ENCODE results near the gene LGR5. TPM values are rescaled to one million over a fixed set of nuclear protein-coding genes. Genes with fewer than 3 reads are reported as not detected.

Gene LGR5
- total RNA-seq, 1 experiment from 2014 or later = not detected

DNA sequence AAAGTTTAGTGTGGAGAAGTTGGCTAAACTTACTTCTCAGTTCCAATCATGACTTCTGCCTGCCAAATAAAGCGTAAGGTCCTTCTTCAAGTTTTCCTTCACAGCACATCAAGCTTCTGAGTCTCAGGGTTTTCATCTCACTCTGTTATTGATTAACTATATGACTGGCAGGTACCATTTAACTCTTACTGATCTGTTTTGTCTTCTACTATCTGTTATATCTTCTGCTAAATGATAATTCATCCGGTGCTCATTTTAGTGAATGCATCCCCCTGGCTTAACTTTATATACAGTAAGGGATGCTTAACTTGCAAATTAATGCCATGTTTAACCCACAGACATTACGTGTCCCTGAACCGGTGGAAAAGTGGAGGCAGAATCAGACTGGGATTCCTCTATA, 20.7 kb downstream of the LGR5 start:
- Histone ChIP-seq H3K4me2 (no peak overlapping the region), H3K79me2 (ENCODE audit: low read depth) (no peaks in the 10 kb centered on the region), H3F3A (ENCODE audit: insufficient read depth, low read depth) (no peaks in the 10 kb centered on the region), H4K20me1 (ENCODE audit: insufficient read depth) (no peaks in the 10 kb centered on the region), H3K27ac (no peak overlapping the region), H3K4me3 (no peak overlapping the region), H3K36me3 (ENCODE audit: low read depth) (no peaks in the 10 kb centered on the region), H3K9me3 (ENCODE audit: insufficient read depth, low read depth) (no peaks in the 10 kb centered on the region), H2AFZ (no peak overlapping the region), H3K9me2 (ENCODE audit: insufficient read depth) (no peaks in the 10 kb centered on the region), H3K4me1 (replicated peaks; ENCODE audit: insufficient read depth) (no peaks in the 10 kb centered on the region), H3K27me3 (ENCODE audit: insufficient read depth, low read depth) (no peaks in the 10 kb centered on the region)
- CTCF ChIA-PET = no interaction called here
- TF ChIP-seq, protein P1, sequence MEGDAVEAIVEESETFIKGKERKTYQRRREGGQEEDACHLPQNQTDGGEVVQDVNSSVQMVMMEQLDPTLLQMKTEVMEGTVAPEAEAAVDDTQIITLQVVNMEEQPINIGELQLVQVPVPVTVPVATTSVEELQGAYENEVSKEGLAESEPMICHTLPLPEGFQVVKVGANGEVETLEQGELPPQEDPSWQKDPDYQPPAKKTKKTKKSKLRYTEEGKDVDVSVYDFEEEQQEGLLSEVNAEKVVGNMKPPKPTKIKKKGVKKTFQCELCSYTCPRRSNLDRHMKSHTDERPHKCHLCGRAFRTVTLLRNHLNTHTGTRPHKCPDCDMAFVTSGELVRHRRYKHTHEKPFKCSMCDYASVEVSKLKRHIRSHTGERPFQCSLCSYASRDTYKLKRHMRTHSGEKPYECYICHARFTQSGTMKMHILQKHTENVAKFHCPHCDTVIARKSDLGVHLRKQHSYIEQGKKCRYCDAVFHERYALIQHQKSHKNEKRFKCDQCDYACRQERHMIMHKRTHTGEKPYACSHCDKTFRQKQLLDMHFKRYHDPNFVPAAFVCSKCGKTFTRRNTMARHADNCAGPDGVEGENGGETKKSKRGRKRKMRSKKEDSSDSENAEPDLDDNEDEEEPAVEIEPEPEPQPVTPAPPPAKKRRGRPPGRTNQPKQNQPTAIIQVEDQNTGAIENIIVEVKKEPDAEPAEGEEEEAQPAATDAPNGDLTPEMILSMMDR (conservative IDR thresholded peaks at IDR 0.05) = no peak
- no peak for TF ChIP-seq EZH2 (IDR thresholded peaks at IDR 0.05; ENCODE audit: low read depth)
- no peak for DNase-seq
- POLR2A ChIA-PET (ENCODE audit: unreplicated experiment) = no interaction called here
- intact Hi-C loops (cut with micrococcal nuclease; ENCODE audit: unreplicated experiment) = no loop called here
- no TSS peak for BruUV-seq (replicated peaks)

DNA sequence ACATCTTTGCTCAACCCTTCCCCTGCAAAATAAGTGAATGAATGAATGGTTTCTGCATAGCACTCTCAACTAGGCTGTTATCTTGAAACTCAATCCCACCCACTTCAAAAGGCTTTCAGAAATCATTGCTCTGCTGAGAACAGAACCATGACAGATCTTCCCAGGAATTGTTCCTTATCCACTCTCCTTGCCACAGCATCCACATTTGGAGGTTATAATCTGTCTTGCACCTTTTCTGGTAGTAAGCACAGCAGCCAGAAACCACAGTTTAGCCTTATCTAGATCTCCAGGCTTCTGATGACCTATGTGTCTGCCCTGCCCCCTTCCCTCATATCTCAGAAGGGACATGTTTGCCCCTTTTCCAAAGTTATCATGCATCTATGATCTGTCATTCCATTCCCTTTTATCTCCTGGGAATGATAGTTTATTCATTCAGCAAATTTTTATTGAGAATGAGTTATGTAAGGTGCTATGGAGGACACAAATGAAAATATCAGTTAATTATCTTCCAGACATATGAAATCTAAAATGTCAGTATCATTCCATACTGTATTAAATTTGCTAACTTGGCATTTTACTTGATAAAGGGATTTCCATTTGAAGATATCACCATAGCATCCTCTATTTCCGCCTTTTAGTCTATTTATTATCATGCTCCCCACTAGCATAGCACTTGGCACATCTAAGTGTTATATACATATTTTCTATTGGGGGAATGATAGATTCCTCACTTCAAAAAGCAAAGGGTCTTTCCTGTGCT, 21.4 kb downstream of the LGR5 start:
- BruUV-seq (replicated peaks) = no TSS peak

GRCh38 chr12:71461787-71462328, 22.3 kb downstream of the LGR5 start:
- Histone ChIP-seq H3K79me2 (ENCODE audit: low read depth) (no peaks in the 10 kb centered on the region), H3K4me3 (no peak overlapping the region), H3K36me3 (ENCODE audit: low read depth) (no peaks in the 10 kb centered on the region), H3K4me1 (replicated peaks; ENCODE audit: insufficient read depth) (no peaks in the 10 kb centered on the region), H3K4me2 (no peak overlapping the region), H3K9me3 (ENCODE audit: insufficient read depth, low read depth) (no peaks in the 10 kb centered on the region), H4K20me1 (ENCODE audit: insufficient read depth) (no peaks in the 10 kb centered on the region), H3K9me2 (ENCODE audit: insufficient read depth) (no peaks in the 10 kb centered on the region), H3F3A (ENCODE audit: insufficient read depth, low read depth) (no peaks in the 10 kb centered on the region), H2AFZ (no peak overlapping the region), H3K27ac (no peak overlapping the region), H3K27me3 (ENCODE audit: insufficient read depth, low read depth) (no peaks in the 10 kb centered on the region)
- intact Hi-C loops (cut with micrococcal nuclease; ENCODE audit: unreplicated experiment) = no loop called here
- no TSS peak for BruUV-seq (replicated peaks)
- CTCF ChIA-PET = no interaction called here
- no peak for DNase-seq
- POLR2A ChIA-PET (ENCODE audit: unreplicated experiment) = no interaction called here
- no peak for TF ChIP-seq EZH2 (IDR thresholded peaks at IDR 0.05; ENCODE audit: low read depth)
- TF ChIP-seq, protein P1 (conservative IDR thresholded peaks at IDR 0.05) = no peak

More for the DNA sequence above, 21.4 kb downstream of the LGR5 start:
- H3K4me1 ChIP-seq (replicated peaks; ENCODE audit: insufficient read depth) = no peaks in the 10 kb centered on the region
- H3K4me3 ChIP-seq = no peak overlapping the region
- no peak overlapping the region for H3K4me2 ChIP-seq
- intact Hi-C loops (cut with micrococcal nuclease; ENCODE audit: unreplicated experiment) = no loop called here
- H3K27ac ChIP-seq = no peak overlapping the region
- H2AFZ ChIP-seq = no peak overlapping the region
- no peaks in the 10 kb centered on the region for H4K20me1 ChIP-seq (ENCODE audit: insufficient read depth)
- H3F3A ChIP-seq (ENCODE audit: insufficient read depth, low read depth) = no peaks in the 10 kb centered on the region
- POLR2A ChIA-PET (ENCODE audit: unreplicated experiment) = no interaction called here
- TF ChIP-seq, protein P1 (conservative IDR thresholded peaks at IDR 0.05) = no peak
- no peak for TF ChIP-seq EZH2 (IDR thresholded peaks at IDR 0.05; ENCODE audit: low read depth)
- no peaks in the 10 kb centered on the region for H3K79me2 ChIP-seq (ENCODE audit: low read depth)
- H3K27me3 ChIP-seq (ENCODE audit: insufficient read depth, low read depth) = no peaks in the 10 kb centered on the region
- no peaks in the 10 kb centered on the region for H3K36me3 ChIP-seq (ENCODE audit: low read depth)
- CTCF ChIA-PET = no interaction called here
- no peaks in the 10 kb centered on the region for H3K9me2 ChIP-seq (ENCODE audit: insufficient read depth)
- no peak for DNase-seq
- no peaks in the 10 kb centered on the region for H3K9me3 ChIP-seq (ENCODE audit: insufficient read depth, low read depth)
